Stimulated activated CD8-positive, alpha-beta memory T cell treated with anti-CD3 and anti-CD28 coated beads, Interleukin-7, amount 100 ng/mL, for 1 hour (primary cell): ENCODE results near the gene IL17RD.

Source experiments
- DNase-seq, 2 donors: peaks; one replicate each; pipeline ENCODE4 v3.0.0-alpha.2; 2020; ENCODE audit warnings: low read depth in 2 of 2

Gene IL17RD

DNA sequence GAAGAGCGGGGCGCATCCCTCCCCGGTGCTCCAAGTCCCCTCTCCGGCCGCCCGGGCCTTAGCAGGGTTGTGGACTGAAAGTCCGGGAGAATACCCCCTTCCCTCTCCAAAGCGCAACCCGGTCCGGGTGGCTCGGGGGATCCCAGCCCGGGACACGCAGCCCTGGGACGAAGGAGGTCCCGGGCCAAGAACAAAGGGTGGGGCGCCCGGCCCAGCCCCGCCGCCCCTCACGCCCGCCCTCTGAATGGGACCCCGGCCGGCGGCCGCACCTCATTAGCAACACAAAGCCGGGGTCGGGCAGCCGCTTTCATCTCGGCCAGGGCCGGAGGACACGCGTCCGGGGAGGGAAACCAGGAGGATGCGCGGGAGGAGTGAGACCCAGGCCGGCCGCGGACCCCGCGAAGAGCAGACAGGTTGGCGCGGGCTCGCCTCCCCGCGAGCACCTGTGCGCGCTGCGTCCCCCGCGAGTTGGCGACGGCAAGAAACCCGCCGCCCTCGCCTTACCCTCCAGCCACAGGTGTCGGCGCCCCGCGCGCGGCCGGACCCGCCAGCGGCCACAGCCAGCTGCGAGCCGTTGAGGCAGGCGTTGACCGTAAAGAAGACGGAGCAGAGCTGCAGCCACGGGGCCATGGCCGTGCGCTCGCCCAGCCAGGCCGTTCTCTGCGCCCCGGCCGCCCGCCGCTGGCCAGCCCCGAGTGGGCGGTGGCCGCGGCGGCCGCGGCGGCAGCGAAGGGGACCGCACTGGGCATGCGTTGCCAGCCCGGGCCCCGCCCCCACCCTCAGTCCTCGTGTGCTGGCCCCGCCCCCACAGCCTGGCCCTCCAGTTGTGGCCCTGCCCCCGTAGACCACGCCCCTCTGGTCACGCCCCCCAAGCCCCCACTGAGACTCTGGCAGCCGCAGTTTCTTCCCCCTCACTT lies at the start of gene IL17RD:
IL17RD (minus strand) TSS at position 697 of the 917 bp plus-strand sequence; CDS start at position 630, 67 bp downstream.
- DNase-seq, result peak; percentile 8 to 13

DNA sequence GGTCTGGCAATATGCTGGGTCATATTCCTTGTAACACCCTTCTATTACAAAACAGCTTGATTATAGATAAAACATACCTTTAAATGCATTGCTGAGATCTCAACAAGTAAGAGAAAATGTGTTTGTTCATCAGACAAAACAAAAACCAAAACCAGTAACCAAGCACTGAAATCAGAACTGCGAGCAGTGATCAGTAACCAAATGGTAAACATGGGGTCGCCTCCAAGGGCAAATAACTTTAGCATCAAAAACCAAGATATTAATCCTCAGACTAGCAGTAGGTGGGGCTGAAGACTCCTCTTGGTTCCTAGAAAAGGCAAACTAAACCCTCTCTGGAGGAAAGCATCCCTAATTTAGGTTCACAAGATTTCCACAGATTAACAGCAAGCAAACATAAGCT lies 41.3 kb upstream of the IL17RD start:
- DNase-seq, result no peak

DNA sequence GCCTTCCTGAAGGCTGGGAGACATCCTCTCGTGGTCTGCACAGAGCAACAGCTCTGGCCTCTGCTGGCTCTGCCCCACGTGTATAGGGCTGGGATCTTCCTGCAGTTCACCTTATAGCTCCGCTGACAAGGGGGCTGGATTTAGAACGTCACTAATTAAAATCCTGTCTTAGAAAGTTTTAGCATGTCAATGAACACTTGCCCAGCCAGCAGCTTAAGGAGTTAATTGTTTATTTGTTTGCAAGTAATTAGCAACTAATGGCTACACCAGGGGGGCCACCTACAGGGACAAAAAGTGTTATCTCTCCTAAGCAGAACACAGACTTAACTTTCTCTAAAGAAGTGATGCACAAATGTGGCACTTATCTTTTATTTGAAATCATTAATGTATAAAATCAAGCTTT lies 34.7 kb upstream of the IL17RD start, which contains the start of gene HESX1:
HESX1 (minus strand) TSS at position 84 of the 403 bp plus-strand sequence; CDS start at position 24, 60 bp downstream.
- no peak for DNase-seq

- no peak for DNase-seq
Measured at GRCh38 chr3:57194641-57195040, 29.5 kb upstream of the IL17RD start.

DNA sequence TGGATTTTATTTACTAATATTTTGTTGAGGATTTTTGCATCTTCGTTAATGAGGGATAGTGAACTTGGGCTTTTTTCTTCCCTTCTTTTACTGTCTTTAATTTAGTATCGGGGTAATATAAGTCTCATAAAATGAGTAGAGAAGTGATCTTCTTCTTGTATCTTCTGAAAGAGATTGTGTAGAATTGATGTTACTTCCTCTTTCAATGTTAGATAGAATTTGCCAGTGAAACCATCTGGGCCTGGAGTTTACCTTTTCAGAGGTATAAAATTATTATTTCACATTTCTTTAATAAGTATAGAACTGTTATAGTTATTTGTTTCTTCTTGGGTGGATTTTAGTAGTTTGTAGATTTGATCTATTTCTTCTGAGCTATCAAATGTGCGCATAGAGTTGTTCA lies 26.9 kb upstream of the IL17RD start:
- no peak for DNase-seq

GRCh38 chr3:57184526-57184925 lies 19.4 kb upstream of the IL17RD start:
- no peak for DNase-seq

- no peak for DNase-seq
Measured at GRCh38 chr3:57179580-57180410, 14.6 kb upstream of the IL17RD start.

GRCh38 chr3:57176045-57176444 lies 10.9 kb upstream of the IL17RD start:
- DNase-seq, result no peak

DNA sequence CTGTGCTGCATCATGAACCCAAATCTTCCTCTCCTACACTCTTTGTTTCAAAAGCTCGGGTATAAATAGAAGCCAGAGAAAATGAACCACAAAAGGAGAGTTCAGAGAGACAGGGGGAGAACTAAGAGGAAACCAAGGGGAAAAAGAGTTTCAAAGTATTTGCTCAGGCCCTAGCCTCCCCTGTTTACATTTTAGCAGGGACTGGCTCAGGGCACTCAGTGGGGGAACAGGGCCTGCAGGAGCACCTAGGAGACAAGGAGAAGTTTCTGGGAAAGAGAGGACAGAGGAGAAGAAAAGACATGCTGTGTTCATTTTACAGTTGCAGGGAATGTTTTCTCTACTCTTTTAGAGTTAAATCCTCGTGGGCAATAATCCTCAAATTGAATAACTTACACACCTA lies 8.5 kb upstream of the IL17RD start:
- DNase-seq, result no peak

DNA sequence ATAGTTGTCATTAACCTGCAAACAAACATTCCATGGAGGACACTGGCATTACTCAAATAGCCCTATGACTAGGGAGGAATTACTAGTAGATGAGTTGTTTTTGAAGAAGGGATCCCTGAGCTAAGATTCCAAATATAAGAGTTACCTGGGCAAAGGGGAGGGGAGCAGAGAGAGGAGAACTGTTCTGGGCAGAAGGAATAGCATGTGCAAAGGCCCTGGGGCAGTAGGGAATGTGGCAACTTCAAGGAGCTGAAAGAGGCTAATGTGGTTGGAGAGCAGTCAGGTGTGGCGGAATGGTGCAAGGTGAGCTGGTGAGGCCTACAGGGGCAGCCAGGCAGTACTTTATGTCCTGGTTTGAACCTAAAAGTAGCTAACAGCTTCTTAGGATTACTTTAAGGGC lies 5.8 kb upstream of the IL17RD start:
- no peak for DNase-seq

GRCh38 chr3:57169872-57170623 lies 4.9 kb upstream of the IL17RD start:
- DNase-seq, result peak in 1 of 2 donors; percentile 35

GRCh38 chr3:57169108-57169507 lies 4.0 kb upstream of the IL17RD start:
- no peak for DNase-seq

GRCh38 chr3:57168151-57168550 lies 3.0 kb upstream of the IL17RD start:
- no peak for DNase-seq

DNA sequence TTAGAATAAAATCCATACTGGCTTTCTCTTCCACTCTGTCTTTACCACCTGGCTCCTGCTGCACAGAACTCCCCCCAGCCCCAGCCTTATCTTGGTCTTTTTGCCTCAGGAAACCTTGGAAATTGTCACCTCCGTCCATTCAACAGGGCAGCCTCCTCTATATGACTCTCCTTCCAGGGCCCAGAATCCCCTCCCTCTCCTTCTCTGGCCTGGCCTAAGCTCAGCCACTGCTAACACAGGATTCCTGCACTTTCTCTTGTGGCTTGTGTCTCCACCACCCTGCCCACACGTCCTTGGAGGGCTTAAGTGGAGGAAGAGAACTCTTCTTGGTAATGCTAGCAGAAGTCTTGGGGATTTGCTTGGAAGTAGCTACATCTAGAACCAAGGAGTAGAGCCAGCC lies 1.5 kb upstream of the IL17RD start:
- no peak for DNase-seq

- DNase-seq, result no peak
Measured at GRCh38 chr3:57165641-57166040, 488 bp upstream of the IL17RD start.

DNA sequence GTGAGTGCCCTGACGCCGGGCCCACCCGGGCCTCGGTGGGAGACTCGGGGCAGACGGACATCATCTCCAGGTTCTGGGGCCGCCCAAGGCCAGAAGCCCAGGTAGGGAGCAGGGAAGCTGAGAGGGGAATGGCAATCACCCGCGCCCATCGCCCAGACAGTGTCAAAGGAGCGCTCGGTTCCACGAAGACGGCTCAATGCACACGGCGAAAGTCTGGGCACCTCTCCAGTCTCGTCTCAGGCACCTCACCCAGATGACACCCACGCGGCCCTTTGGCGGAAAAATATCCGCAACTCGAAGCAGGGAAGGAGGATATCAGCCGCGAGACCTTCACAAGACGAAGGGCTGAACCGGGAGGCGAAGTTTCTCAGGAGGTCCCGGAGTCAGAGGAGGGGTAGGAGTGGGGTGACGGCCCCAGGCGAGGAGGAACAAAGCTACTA lies 916 bp downstream of the IL17RD start:
- DNase-seq, result no peak

GRCh38 chr3:57163751-57164150 lies 1.4 kb downstream of the IL17RD start:
- no peak for DNase-seq

DNA sequence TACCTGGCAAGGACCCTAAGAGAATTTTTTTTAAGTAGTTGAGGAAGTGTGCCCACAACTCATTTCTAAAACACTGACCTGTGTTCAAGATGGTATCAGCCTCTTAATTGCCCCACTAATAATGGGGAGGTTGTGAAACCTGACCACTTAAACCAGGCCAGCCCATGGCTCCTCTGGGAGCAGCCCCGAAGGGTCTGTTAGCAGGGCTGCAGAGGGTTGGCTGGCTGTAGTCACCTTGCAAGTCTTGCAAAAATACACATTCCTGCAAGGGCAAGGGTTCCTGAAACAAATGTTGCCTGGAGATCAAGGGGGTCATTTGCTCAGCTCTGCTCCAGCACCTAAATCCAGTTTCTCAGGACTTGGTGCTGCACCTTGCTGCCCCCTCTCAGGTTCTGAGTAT lies 3.2 kb downstream of the IL17RD start:
- no peak for DNase-seq

- DNase-seq, result no peak
Measured at GRCh38 chr3:57160765-57161538, 4.2 kb downstream of the IL17RD start.

GRCh38 chr3:57160076-57160764 lies 4.9 kb downstream of the IL17RD start:
- no peak for DNase-seq
